DOHH2 (cell line): ENCODE measurements around the gene STIP1.

Experiments
- EZH2phosphoT487 ChIP-seq: fragments of 200-600 bp; sonication (generic); IDR thresholded peaks from 2 replicates; pipeline ENCODE4 v1.6.1; 2017; ENCODE audit warnings: borderline replicate concordance, mild to moderate bottlenecking, antibody characterized with exemption, low read length, moderate library complexity, mixed read lengths
- TF ChIP-seq, protein P1 (sequence below): fragments of 200-600 bp; sonication (generic); IDR thresholded peaks from one replicate; pipeline ENCODE4 v1.5.1; 2014; ENCODE audit warnings: antibody characterized with exemption, mild to moderate bottlenecking, low read depth, low read length; ENCODE audit not compliant: poor library complexity, severe bottlenecking

DNA sequence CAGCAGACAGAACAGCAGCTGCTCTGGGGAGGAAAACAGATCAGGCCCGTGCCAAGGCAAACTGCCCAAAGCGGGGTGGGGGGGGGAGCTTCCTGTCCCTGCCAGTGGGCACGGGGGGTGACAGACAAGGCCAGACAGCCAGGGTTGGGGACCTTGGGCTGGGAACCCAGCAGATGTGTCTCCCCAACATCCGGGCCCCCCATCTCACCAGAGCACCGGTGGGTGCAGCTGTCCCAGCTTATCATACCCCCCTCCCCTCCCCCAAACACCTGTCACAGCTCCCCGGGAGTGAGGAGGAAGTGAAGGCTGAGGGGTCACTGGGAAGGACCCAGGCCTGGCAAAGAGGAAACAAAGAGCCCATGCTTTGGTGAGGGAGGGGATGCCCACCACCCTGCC lies 59.4 kb downstream of the STIP1 start:
- no peak for TF ChIP-seq EZH2phosphoT487
- TF ChIP-seq, protein P1, sequence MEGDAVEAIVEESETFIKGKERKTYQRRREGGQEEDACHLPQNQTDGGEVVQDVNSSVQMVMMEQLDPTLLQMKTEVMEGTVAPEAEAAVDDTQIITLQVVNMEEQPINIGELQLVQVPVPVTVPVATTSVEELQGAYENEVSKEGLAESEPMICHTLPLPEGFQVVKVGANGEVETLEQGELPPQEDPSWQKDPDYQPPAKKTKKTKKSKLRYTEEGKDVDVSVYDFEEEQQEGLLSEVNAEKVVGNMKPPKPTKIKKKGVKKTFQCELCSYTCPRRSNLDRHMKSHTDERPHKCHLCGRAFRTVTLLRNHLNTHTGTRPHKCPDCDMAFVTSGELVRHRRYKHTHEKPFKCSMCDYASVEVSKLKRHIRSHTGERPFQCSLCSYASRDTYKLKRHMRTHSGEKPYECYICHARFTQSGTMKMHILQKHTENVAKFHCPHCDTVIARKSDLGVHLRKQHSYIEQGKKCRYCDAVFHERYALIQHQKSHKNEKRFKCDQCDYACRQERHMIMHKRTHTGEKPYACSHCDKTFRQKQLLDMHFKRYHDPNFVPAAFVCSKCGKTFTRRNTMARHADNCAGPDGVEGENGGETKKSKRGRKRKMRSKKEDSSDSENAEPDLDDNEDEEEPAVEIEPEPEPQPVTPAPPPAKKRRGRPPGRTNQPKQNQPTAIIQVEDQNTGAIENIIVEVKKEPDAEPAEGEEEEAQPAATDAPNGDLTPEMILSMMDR: no peak
